SK-N-SH treated with all-trans-retinoic acid at 6 μM for 48 hours (cell line): ENCODE results near the gene MUC5AC.

Experiments
- ARNTL ChIP-seq: fragments of 450-650 bp; formaldehyde crosslinking; IDR thresholded peaks from 2 replicates; pipeline ENCODE4 v1.5.0; 2020; ENCODE audit warnings: low read depth, mild to moderate bottlenecking, moderate library complexity, borderline replicate concordance
- BACH2 ChIP-seq: fragments of 250-450 bp; sonication (Bioruptor Pico); IDR thresholded peaks from 2 replicates; pipeline ENCODE4 v1.9.0; 2021; ENCODE audit warnings: mild to moderate bottlenecking, borderline replicate concordance
- CREB5 ChIP-seq: fragments of 250-450 bp; sonication (Bioruptor Pico); IDR thresholded peaks from 2 replicates; pipeline ENCODE4 v1.5.1; 2020; ENCODE audit warnings: low read depth, mild to moderate bottlenecking, moderate library complexity
- CSDC2 ChIP-seq: fragments of 250-450 bp; sonication (Bioruptor Pico); IDR thresholded peaks from 2 replicates; pipeline ENCODE4 v1.5.0; 2020; ENCODE audit warnings: mild to moderate bottlenecking, moderate library complexity
- ESRRG ChIP-seq: fragments of 250-450 bp; sonication (Bioruptor Pico); IDR thresholded peaks from 2 replicates; pipeline ENCODE4 v1.6.1; 2021; ENCODE audit warnings: mild to moderate bottlenecking
- PATZ1 ChIP-seq: fragments of 250-450 bp; sonication (Bioruptor Pico); IDR thresholded peaks from 2 replicates; pipeline ENCODE4 v1.8.0; 2020; ENCODE audit warnings: mild to moderate bottlenecking, moderate library complexity, borderline replicate concordance
- PPARA ChIP-seq: fragments of 250-450 bp; sonication (Bioruptor Pico); IDR thresholded peaks from 2 replicates; pipeline ENCODE4 v1.5.0; 2020; ENCODE audit warnings: mild to moderate bottlenecking, borderline replicate concordance
- RARB ChIP-seq: fragments of 250-450 bp; sonication (Bioruptor Pico); IDR thresholded peaks from 2 replicates; pipeline ENCODE4 v1.8.0; 2021; ENCODE audit warnings: mild to moderate bottlenecking, moderate library complexity
- ZC3H10 ChIP-seq: fragments of 250-450 bp; sonication (Bioruptor Pico); IDR thresholded peaks from 2 replicates; pipeline ENCODE4 v1.5.1; 2021; ENCODE audit warnings: mild to moderate bottlenecking, moderate library complexity
- ZFP3 ChIP-seq: fragments of 250-450 bp; sonication (Bioruptor Pico); IDR thresholded peaks from 2 replicates; pipeline ENCODE4 v1.5.0; 2020; ENCODE audit warnings: mild to moderate bottlenecking, moderate library complexity
- ZFP30 ChIP-seq: fragments of 450-650 bp; formaldehyde crosslinking; IDR thresholded peaks from 2 replicates; pipeline ENCODE4 v1.5.0; 2022; ENCODE audit warnings: mild to moderate bottlenecking, moderate library complexity
- ZNF70 ChIP-seq: fragments of 450-650 bp; formaldehyde crosslinking; IDR thresholded peaks from 2 replicates; pipeline ENCODE4 v1.5.0; 2020; ENCODE audit warnings: mild to moderate bottlenecking, moderate library complexity

GRCh38 chr11:1234054-1234720, 76.4 kb downstream of the MUC5AC start:
- TF ChIP-seq CSDC2 (CRISPR knock-in tag), result no peak
- TF ChIP-seq ESRRG, result no peak
- no peak for TF ChIP-seq ZNF70 (CRISPR knock-in tag)
- TF ChIP-seq ZFP30, result no peak
- no peak for TF ChIP-seq ZC3H10 (CRISPR knock-in tag)
- no peak for TF ChIP-seq CREB5 (CRISPR knock-in tag)
- no peak for TF ChIP-seq BACH2 (CRISPR knock-in tag)
- no peak for TF ChIP-seq ZFP3 (CRISPR knock-in tag)
- TF ChIP-seq RARB (CRISPR knock-in tag), result no peak
- no peak for TF ChIP-seq PATZ1 (CRISPR knock-in tag)
- no peak for TF ChIP-seq ARNTL (CRISPR knock-in tag)
- TF ChIP-seq PPARA (CRISPR knock-in tag), result no peak
